ENCODE measurements around the gene ATG3. TPM values are rescaled to one million over a fixed set of nuclear protein-coding genes. Genes with fewer than 3 reads are reported as not detected.

The ATG3 gene
- total RNA-seq, 1 experiment from 2014 or later: 52.3 TPM

GRCh38 chr3:112546216-112546759, 15.5 kb downstream of the ATG3 start:
- Mint-ChIP-seq H3K4me3 (ENCODE audit: unreplicated experiment) (no peak overlapping the region), H3K4me1 (ENCODE audit: low read depth, unreplicated experiment) (no peaks in the 10 kb centered on the region), H3K9me3 (ENCODE audit: unreplicated experiment) (no peaks in the 10 kb centered on the region), H3K27me3 (ENCODE audit: insufficient read depth, unreplicated experiment) (no peaks in the 10 kb centered on the region), H3K27ac (ENCODE audit: unreplicated experiment) (no peak overlapping the region), H3K36me3 (ENCODE audit: insufficient read depth, unreplicated experiment) (peaks cover 15% of the 10 kb centered on the region)
- no peaks in the 10 kb centered on the region for H3K9me3 ChIP-seq
- no peak for DNase-seq
- H3K27me3 ChIP-seq (replicated peaks; ENCODE audit: control insufficient read depth, insufficient read depth, low read length): no peaks in the 10 kb centered on the region
- H3K4me3 ChIP-seq (ENCODE audit: low read depth, low read length): no peak overlapping the region
- no peaks in the 10 kb centered on the region; the same call in 1 of the 2 replicates for H3K36me3 ChIP-seq (ENCODE audit: control insufficient read depth, insufficient read depth, low read length)
- ChIA-PET POLR2A (no interaction called here), CTCF (no interaction called here)
- no peak for TF ChIP-seq CTCF (IDR thresholded peaks at IDR 0.05; ENCODE audit: insufficient read depth in 1 of 2, low read depth in 1 of 2, low read length in 1 of 2, severe bottlenecking in 1 of 2, unreplicated experiment in 1 of 2)
- BruUV-seq (replicated peaks): no TSS peak
- intact Hi-C loops (cut with micrococcal nuclease; ENCODE audit: unreplicated experiment): no loop called here
- H3K4me1 ChIP-seq: peaks cover 4% of the 10 kb centered on the region; the same call in 1 of the 2 replicates

GRCh38 chr3:112539825-112540650, 21.7 kb downstream of the ATG3 start:
- POLR2A ChIA-PET: no interaction called here

More at GRCh38 chr3:112539825-112540650, 21.7 kb downstream of the ATG3 start:
- H3K27me3 ChIP-seq (replicated peaks; ENCODE audit: control insufficient read depth, insufficient read depth, low read length): no peaks in the 10 kb centered on the region
- H3K4me3 ChIP-seq (ENCODE audit: low read depth, low read length): no peak overlapping the region
- BruUV-seq (replicated peaks): no TSS peak
- Mint-ChIP-seq H3K9me3 (ENCODE audit: unreplicated experiment) (no peaks in the 10 kb centered on the region), H3K27ac (ENCODE audit: unreplicated experiment) (no peak overlapping the region), H3K27me3 (ENCODE audit: insufficient read depth, unreplicated experiment) (no peaks in the 10 kb centered on the region), H3K4me1 (ENCODE audit: low read depth, unreplicated experiment) (no peaks in the 10 kb centered on the region), H3K4me3 (ENCODE audit: unreplicated experiment) (no peak overlapping the region), H3K36me3 (ENCODE audit: insufficient read depth, unreplicated experiment) (peaks cover 34% of the 10 kb centered on the region)
- DNase-seq: no peak
- no peaks in the 10 kb centered on the region for H3K36me3 ChIP-seq (ENCODE audit: control insufficient read depth, insufficient read depth, low read length)
- H3K9me3 ChIP-seq: no peaks in the 10 kb centered on the region
- CTCF ChIA-PET: no interaction called here
- intact Hi-C loops (cut with micrococcal nuclease; ENCODE audit: unreplicated experiment): no loop called here
- no peak for TF ChIP-seq CTCF (IDR thresholded peaks at IDR 0.05; ENCODE audit: insufficient read depth in 1 of 2, low read depth in 1 of 2, low read length in 1 of 2, severe bottlenecking in 1 of 2, unreplicated experiment in 1 of 2)
- no peaks in the 10 kb centered on the region for H3K4me1 ChIP-seq

Data from Caco-2 (cell line).